Parathyroid adenoma (tissue), 2 donors: ENCODE measurements around the gene ARFRP1.

Experiments used
- H2AFZ ChIP-seq: fragments of 300-600 bp; sonication (generic); one replicate; pipeline ENCODE4 v1.7.0; 2017; ENCODE audit warnings: antibody characterized with exemption, mild to moderate bottlenecking
- H3K27ac ChIP-seq: fragments of 300-600 bp; sonication (generic); one replicate; pipeline ENCODE4 v1.7.0; 2017
- H3K27me3 ChIP-seq: fragments of 300-600 bp; sonication (generic); one replicate; pipeline ENCODE4 v1.7.0; 2017; ENCODE audit warnings: low read length; ENCODE audit not compliant: control insufficient read depth, insufficient read depth
- H3K36me3 ChIP-seq: fragments of 300-600 bp; sonication (generic); one replicate; pipeline ENCODE4 v1.7.0; 2017; ENCODE audit warnings: low read length; ENCODE audit not compliant: control insufficient read depth, insufficient read depth
- H3K4me1 ChIP-seq: fragments of 300-600 bp; sonication (generic); one replicate; pipeline ENCODE4 v1.7.0; 2017; ENCODE audit warnings: control low read depth
- H3K4me2 ChIP-seq: fragments of 300-600 bp; sonication (generic); one replicate; pipeline ENCODE4 v1.7.0; 2017; ENCODE audit warnings: low read length
- H3K4me3 ChIP-seq: fragments of 300-600 bp; sonication (generic); one replicate; pipeline ENCODE4 v1.7.0; 2017; ENCODE audit warnings: low read depth, low read length
- H3K79me2 ChIP-seq: fragments of 300-600 bp; sonication (generic); one replicate; pipeline ENCODE4 v1.7.0; 2017; ENCODE audit warnings: control low read depth
- H3K9ac ChIP-seq: fragments of 300-600 bp; sonication (generic); one replicate; pipeline ENCODE4 v1.7.0; 2017; ENCODE audit warnings: mild to moderate bottlenecking
- H3K9me3 ChIP-seq: fragments of 300-600 bp; sonication (generic); one replicate; pipeline ENCODE4 v1.7.0; 2017; ENCODE audit warnings: low read length; ENCODE audit not compliant: control insufficient read depth
- TF ChIP-seq, protein P1 (sequence below): fragments of 300-600 bp; sonication (generic); IDR thresholded peaks from one replicate; pipeline ENCODE4 v1.7.0; 2017; ENCODE audit warnings: antibody characterized with exemption, mild to moderate bottlenecking
- donor health status: primary hyperparathyroidism.

The ARFRP1 gene

DNA sequence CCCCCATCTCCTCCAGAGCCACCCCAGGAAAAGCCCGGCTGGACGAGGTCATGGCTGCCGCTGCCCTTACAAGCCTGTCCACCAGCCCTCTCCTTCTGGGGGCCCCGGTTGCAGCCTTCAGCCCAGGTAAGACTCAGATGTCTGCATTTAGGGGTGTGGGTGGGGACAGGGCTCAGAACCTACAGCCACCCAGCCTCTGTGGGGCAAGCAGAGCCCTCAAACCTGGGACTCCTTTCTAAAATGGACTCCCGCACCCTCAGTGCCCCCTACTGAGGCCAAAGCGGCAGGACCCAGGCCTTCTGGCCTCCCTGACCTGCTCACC lies 33.5 kb upstream of the ARFRP1 start:
- peak overlapping the region; percentile 66 for H3K27ac ChIP-seq
- no peaks in the 10 kb centered on the region for H3K27me3 ChIP-seq
- H3K4me1 ChIP-seq = peaks cover 10% of the 10 kb centered on the region
- H3K9me3 ChIP-seq = no peaks in the 10 kb centered on the region
- H3K9ac ChIP-seq = no peak overlapping the region
- peak overlapping the region; percentile 70 for H3K4me2 ChIP-seq
- no peaks in the 10 kb centered on the region for H3K79me2 ChIP-seq
- H2AFZ ChIP-seq = no peak overlapping the region
- peak overlapping the region; percentile 63 for H3K4me3 ChIP-seq
- TF ChIP-seq, protein P1, sequence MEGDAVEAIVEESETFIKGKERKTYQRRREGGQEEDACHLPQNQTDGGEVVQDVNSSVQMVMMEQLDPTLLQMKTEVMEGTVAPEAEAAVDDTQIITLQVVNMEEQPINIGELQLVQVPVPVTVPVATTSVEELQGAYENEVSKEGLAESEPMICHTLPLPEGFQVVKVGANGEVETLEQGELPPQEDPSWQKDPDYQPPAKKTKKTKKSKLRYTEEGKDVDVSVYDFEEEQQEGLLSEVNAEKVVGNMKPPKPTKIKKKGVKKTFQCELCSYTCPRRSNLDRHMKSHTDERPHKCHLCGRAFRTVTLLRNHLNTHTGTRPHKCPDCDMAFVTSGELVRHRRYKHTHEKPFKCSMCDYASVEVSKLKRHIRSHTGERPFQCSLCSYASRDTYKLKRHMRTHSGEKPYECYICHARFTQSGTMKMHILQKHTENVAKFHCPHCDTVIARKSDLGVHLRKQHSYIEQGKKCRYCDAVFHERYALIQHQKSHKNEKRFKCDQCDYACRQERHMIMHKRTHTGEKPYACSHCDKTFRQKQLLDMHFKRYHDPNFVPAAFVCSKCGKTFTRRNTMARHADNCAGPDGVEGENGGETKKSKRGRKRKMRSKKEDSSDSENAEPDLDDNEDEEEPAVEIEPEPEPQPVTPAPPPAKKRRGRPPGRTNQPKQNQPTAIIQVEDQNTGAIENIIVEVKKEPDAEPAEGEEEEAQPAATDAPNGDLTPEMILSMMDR = no peak
- no peaks in the 10 kb centered on the region for H3K36me3 ChIP-seq

DNA sequence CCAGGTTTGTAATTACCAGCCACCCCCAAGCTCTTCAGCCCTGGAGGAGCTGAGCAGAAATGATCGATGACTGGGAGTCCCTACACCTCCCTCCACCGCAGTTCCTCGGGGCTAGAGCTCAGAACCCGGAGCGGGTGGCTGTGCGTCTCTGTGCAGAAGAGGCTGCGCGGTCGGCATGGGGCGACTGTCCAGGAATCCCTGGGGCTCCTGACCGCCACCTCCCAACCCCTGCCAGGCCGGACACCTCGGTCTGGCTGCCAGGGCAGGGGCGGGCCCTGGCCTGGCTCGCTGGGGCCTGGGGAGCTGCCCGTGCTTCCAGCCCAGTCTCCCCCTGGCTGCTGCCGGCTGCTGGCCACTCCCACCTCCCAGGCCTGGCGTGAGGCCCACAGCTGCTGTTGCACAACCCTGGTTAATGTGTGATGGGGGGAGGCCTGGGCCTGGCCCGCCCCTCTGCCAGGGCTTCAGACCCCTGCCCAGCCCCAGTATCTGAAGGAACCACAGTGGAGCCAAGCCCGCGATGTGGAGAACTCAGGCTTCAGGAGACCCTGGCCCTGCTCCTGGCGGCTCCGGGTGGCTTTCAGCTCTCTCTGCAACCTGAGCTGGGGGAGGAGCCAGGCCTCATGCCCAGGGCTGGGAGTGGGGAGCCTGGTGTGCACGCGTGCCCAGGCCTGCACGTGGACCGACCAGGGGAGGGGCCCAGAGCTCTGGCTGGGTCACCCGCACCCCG lies 33.0 kb upstream of the ARFRP1 start:
- TF ChIP-seq, protein P1 = peak; percentile 36
- H3K4me2 ChIP-seq = peak overlapping the region; percentile 70
- H3K9me3 ChIP-seq = no peaks in the 10 kb centered on the region
- no peak overlapping the region for H3K9ac ChIP-seq
- peak overlapping the region; percentile 66 for H3K27ac ChIP-seq
- H3K36me3 ChIP-seq = no peaks in the 10 kb centered on the region
- peak overlapping the region; percentile 57 for H2AFZ ChIP-seq
- no peaks in the 10 kb centered on the region for H3K27me3 ChIP-seq
- H3K4me3 ChIP-seq = peak overlapping the region; percentile 63
- no peaks in the 10 kb centered on the region for H3K79me2 ChIP-seq
- peaks cover 10% of the 10 kb centered on the region for H3K4me1 ChIP-seq

GRCh38 chr20:63740070-63740626 lies 32.4 kb upstream of the ARFRP1 start:
- Histone ChIP-seq H3K4me1 (peaks cover 10% of the 10 kb centered on the region), H3K4me3 (peak overlapping the region; percentile 63)
- TF ChIP-seq, protein P1 = no peak

DNA sequence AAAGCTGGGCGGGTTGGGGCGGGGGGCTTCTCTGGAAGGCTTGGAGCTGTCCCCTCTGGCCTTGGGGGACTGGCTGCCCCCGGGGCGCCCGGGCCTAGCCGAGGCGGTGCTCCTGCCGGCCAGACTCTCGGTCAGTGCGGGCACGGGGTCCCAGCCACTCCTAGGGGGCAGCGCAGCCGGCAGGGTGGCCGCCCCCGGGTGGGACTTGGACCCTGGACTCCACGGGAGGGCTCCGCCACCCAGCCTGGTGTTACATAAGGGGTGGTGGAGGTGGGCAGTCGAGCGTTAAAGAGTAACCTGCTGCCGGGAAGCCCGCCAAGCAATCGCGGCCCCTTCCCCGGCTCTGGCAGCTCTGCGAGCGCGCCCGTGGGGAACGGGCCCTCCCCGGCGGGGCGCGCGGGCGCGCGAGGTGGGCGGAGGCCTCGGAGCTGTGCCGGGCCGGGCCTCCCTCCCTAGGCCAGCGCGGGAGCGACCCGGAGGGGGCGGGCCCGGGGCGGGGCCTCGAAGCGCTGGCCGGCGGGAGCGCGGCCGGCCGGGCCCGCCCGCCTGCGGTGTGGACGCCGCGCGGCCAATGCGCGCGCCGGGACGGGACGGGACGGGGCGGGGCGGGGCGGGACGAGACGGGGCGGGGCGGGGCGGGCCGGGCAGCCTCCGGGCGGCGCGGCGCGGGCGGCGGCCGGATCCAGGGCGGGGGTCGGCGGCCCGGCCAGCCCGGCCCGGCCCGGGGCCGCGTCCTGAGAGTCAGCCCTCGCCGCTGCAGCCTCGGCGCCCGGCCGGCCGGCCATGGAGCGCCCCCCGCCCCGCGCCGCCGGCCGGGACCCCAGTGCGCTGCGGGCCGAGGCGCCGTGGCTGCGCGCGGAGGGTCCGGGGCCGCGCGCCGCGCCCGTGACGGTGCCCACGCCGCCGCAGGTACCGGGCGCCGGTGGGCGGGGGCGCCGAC lies 31.6 kb upstream of the ARFRP1 start, which contains the start of gene SLC2A4RG:
Gene SLC2A4RG (plus strand): TSS at position 647 of the 940 bp plus-strand sequence. CDS start 137 bp downstream, at position 784.
- Histone ChIP-seq H3K79me2 (no peaks in the 10 kb centered on the region), H3K27ac (peak within 1 kb of the TSS; percentile 82), H3K36me3 (no peaks in the 10 kb centered on the region), H3K9me3 (no peaks in the 10 kb centered on the region), H3K9ac (no peak within 1 kb of the TSS), H3K4me3 (peak within 1 kb of the TSS; percentile 66), H3K27me3 (no peaks in the 10 kb centered on the region), H3K4me2 (peak within 1 kb of the TSS; percentile 98), H2AFZ (peak within 1 kb of the TSS; percentile 90), H3K4me1 (peaks cover 10% of the 10 kb centered on the region)
- TF ChIP-seq, protein P1 = no peak

More at GRCh38 chr20:63740070-63740626, 32.4 kb upstream of the ARFRP1 start:
- Histone ChIP-seq H3K79me2 (no peaks in the 10 kb centered on the region), H3K27ac (peak overlapping the region; percentile 66), H3K4me2 (peak overlapping the region; percentile 70), H2AFZ (peak overlapping the region; percentile 57), H3K36me3 (no peaks in the 10 kb centered on the region), H3K9me3 (no peaks in the 10 kb centered on the region), H3K9ac (no peak overlapping the region), H3K27me3 (no peaks in the 10 kb centered on the region)
